Activated CD8-positive, alpha-beta T cell treated with anti-CD3 and anti-CD28 coated beads for 36 hours (primary cell): Measurements from ENCODE around the gene CNOT3. TPM values are rescaled to one million over a fixed set of nuclear protein-coding genes. Genes with fewer than 3 reads are reported as not detected.

Source experiments
- ATAC-seq: fragments of 200-7000 bp; cut with Tn5 transposase; one replicate; pipeline ENCODE4 v1.10.0; 2021; ENCODE audit warnings: mild to moderate bottlenecking, moderate library complexity
- CTCF ChIA-PET: fragments of 350-600 bp; sonication (Branson Sonifier 250); formaldehyde crosslinking; loops from one replicate; lab custom pipeline; 2021; ENCODE audit warnings: antibody characterized with exemption; lab: Charles Lee
- POLR2A ChIA-PET: fragments of 350-600 bp; sonication (Branson Sonifier 250); formaldehyde crosslinking; loops from one replicate; lab custom pipeline; 2021; ENCODE audit warnings: antibody characterized with exemption; lab: Charles Lee
- DNase-seq: peaks from one replicate; pipeline ENCODE4 v3.0.0-alpha.2; 2020
- H3K27ac Mint-ChIP-seq: one replicate; pipeline ENCODE4 v1.8.0; 2021; ENCODE audit warnings: mild to moderate bottlenecking, mixed read lengths
- H3K27me3 Mint-ChIP-seq: one replicate; pipeline ENCODE4 v1.8.0; 2021; ENCODE audit warnings: mixed read lengths
- H3K36me3 Mint-ChIP-seq: one replicate; pipeline ENCODE4 v1.8.0; 2021; ENCODE audit warnings: low read depth, mixed read lengths
- H3K4me1 Mint-ChIP-seq: one replicate; pipeline ENCODE4 v1.8.0; 2021; ENCODE audit warnings: low read depth, mixed read lengths
- H3K4me3 Mint-ChIP-seq: one replicate; pipeline ENCODE4 v1.8.0; 2021; ENCODE audit warnings: mild to moderate bottlenecking, moderate library complexity, mixed read lengths
- H3K9me3 Mint-ChIP-seq: one replicate; pipeline ENCODE4 v1.8.0; 2021; ENCODE audit warnings: mixed read lengths
- intact Hi-C: fragments of 100-400 bp; cut with micrococcal nuclease; formaldehyde crosslinking; loops from one replicate; pipeline ENCODE4 v1.10.0; 2022
- total RNA-seq, 2 experiments: library from RNA; stranded (reverse); gene quantifications; one replicate each; pipeline ENCODE4 v1.2.3, GENCODE V29; 2021
- TF ChIP-seq, protein P1 (sequence below): fragments of 200-600 bp; IDR thresholded peaks from one replicate; pipeline ENCODE4 v1.8.0; 2022; ENCODE audit warnings: antibody characterized with exemption, mild to moderate bottlenecking

CNOT3 gene
- total RNA-seq, 2 experiments from 2014 or later, result 48.8 to 50.7 TPM

DNA sequence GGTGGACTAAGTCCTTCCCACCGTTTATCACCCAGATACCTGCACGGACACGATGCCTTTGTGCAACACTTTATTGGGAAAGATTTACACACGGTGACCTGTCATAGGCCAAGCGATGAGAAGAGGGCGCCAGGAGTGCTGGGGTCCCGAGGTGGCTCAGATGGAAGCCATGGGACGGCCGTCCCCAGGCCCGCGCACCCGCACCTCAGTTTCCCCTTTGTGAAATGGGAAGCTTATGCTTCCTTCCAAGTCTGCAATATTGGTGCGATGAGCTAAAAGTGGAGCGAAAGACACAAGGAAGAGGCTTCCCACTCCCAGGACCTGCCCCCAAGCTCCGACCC, 35.8 kb downstream of the CNOT3 start:
- TF ChIP-seq, protein P1, sequence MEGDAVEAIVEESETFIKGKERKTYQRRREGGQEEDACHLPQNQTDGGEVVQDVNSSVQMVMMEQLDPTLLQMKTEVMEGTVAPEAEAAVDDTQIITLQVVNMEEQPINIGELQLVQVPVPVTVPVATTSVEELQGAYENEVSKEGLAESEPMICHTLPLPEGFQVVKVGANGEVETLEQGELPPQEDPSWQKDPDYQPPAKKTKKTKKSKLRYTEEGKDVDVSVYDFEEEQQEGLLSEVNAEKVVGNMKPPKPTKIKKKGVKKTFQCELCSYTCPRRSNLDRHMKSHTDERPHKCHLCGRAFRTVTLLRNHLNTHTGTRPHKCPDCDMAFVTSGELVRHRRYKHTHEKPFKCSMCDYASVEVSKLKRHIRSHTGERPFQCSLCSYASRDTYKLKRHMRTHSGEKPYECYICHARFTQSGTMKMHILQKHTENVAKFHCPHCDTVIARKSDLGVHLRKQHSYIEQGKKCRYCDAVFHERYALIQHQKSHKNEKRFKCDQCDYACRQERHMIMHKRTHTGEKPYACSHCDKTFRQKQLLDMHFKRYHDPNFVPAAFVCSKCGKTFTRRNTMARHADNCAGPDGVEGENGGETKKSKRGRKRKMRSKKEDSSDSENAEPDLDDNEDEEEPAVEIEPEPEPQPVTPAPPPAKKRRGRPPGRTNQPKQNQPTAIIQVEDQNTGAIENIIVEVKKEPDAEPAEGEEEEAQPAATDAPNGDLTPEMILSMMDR, result no peak
- intact Hi-C loops, result no loop called here
- POLR2A ChIA-PET, result interaction anchor here (1.2 to 2.6 kb wide), 5 partner anchors 10 to 32 kb away, joined by 3 to 7 read pairs (median 4); partner anchors contain the start of gene LENG1
- Mint-ChIP-seq H3K36me3 (peaks cover 8% of the 10 kb centered on the region), H3K9me3 (no peaks in the 10 kb centered on the region), H3K4me1 (peaks cover 2% of the 10 kb centered on the region), H3K27ac (no peak overlapping the region), H3K27me3 (no peaks in the 10 kb centered on the region), H3K4me3 (no peak overlapping the region)
- DNase-seq, result no peak
- CTCF ChIA-PET, result interaction anchor here (0.8 to 0.9 kb wide), 2 partner anchors 18 to 93 kb away, joined by 3 to 4 read pairs; partner anchors contain the start of gene TSEN34
- ATAC-seq, result no peak

GRCh38 chr19:54173951-54174834, 36.6 kb downstream of the CNOT3 start:
- TF ChIP-seq, protein P1, result no peak
- H3K9me3 Mint-ChIP-seq, result no peaks in the 10 kb centered on the region
- DNase-seq (no peak), ATAC-seq (no peak)
- H3K27me3 Mint-ChIP-seq, result no peaks in the 10 kb centered on the region
- no peaks in the 10 kb centered on the region for H3K4me1 Mint-ChIP-seq
- H3K4me3 Mint-ChIP-seq, result no peak overlapping the region
- no peak overlapping the region for H3K27ac Mint-ChIP-seq
- peaks cover 13% of the 10 kb centered on the region for H3K36me3 Mint-ChIP-seq
- intact Hi-C loops, result no loop called here
- CTCF ChIA-PET, result interaction anchor here (0.8 to 0.9 kb wide), 2 partner anchors 17 to 92 kb away, joined by 3 to 4 read pairs; partner anchors contain the start of gene TSEN34
- POLR2A ChIA-PET, result interaction anchor here (0.6 to 2.6 kb wide), 4 partner anchors 15 to 1963 kb away, joined by 3 to 7 read pairs (median 5); partner anchors contain the start of gene LENG1

DNA sequence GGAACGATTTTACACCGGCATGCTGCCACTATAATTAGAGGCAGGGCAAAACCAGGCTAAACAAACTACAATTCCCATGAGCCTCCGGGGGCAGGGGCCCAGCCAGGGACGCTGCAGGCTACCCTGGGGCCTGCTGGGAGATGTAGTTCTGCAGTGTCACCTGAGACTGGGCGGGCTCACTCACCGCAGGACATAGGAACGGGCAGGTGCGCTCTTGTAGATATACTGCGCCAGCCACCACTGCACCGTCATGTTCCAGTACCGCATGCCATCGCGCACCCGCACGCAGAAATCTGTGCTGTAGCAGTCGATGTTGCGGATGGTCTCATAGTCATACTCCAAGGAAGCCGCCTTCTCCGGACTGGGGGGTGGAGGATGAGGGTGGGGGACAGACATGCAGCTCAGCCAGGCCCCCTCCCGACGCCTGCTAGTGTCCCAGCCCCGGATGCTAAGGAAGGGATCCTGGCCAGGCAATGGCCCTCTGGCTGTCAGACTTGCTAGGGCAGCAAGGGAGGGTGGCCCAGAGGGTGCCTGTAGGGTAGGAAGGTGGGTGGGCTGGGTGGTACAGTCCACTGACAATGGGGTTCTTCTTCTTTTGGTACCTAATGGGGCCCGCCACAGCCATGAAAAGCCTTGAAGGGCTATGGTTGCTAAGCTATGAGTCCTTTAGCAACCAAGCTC, 41.2 kb downstream of the CNOT3 start:
- H3K27ac Mint-ChIP-seq, result no peak overlapping the region
- ChIA-PET CTCF (interaction anchor here (0.9 kb wide), 1 partner anchor 11 kb away, joined by 3 read pairs; the partner anchor contains the start of gene MBOAT7), POLR2A (interaction anchor here (0.7 to 1.6 kb wide), 3 partner anchors 9 to 28 kb away, joined by 4 to 6 read pairs (median 5); no protein-coding TSS in a partner anchor)
- DNase-seq, result peak; percentile 58
- intact Hi-C loops, result no loop called here
- no peaks in the 10 kb centered on the region for H3K27me3 Mint-ChIP-seq
- H3K9me3 Mint-ChIP-seq, result no peaks in the 10 kb centered on the region
- H3K4me1 Mint-ChIP-seq, result no peaks in the 10 kb centered on the region
- no peak overlapping the region for H3K4me3 Mint-ChIP-seq
- H3K36me3 Mint-ChIP-seq, result peaks cover 20% of the 10 kb centered on the region
- ATAC-seq, result peak; percentile 96
- TF ChIP-seq, protein P1, result no peak

DNA sequence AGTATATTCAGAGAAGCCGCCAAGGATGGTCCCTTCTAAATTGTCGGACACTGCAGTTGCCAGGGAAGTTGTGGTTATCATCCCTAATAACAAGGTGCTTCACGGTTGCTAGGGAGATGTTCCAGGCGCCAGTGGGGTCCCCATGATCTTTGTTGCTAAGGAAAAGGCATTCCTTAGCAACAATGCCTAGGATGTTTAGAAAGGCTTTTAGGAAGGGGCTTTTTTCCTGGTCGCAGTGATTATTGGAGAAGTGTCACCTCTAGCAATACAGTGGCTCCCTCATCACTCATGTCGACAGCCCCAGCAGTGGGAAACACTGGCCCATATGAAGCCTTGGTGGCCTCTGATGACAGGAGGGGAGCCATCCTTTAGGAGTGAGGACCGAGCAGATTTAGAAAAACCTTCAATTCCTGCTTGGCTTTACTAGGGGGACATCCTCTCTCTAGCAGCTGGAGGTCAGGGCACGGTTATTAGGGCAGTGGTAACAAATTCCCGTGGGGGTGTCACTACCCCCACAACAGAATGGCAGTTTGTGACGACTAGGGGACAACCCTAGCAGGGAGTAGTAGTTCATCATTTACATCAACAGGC, 41.8 kb downstream of the CNOT3 start:
- CTCF ChIA-PET, result interaction anchor here (0.8 to 0.9 kb wide), 2 partner anchors 10 to 86 kb away, joined by 3 read pairs; partner anchors contain the start of gene MBOAT7
- TF ChIP-seq, protein P1, result no peak
- POLR2A ChIA-PET, result interaction anchor here (1.6 kb wide), 2 partner anchors 8 to 27 kb away, joined by 5 to 6 read pairs; no protein-coding TSS in a partner anchor
- no peaks in the 10 kb centered on the region for H3K27me3 Mint-ChIP-seq
- intact Hi-C loops, result no loop called here
- no peak for DNase-seq
- H3K9me3 Mint-ChIP-seq, result no peaks in the 10 kb centered on the region
- H3K4me3 Mint-ChIP-seq, result no peak overlapping the region
- no peaks in the 10 kb centered on the region for H3K4me1 Mint-ChIP-seq
- ATAC-seq, result no peak
- H3K27ac Mint-ChIP-seq, result no peak overlapping the region
- peaks cover 21% of the 10 kb centered on the region for H3K36me3 Mint-ChIP-seq
